Measurements from ENCODE around the gene EPB41.
"Not testable (repeated sequence)": the region's sequence is repeated elsewhere in the genome, so short reads cannot be mapped to it uniquely, and the experiment has no call there.

The EPB41 gene

GRCh38 chr1:28927266-28927647, 12.9 kb downstream of the EPB41 start:
- DNase-seq (ENCODE audit: low read depth in 2 of 2) = no peak

DNA sequence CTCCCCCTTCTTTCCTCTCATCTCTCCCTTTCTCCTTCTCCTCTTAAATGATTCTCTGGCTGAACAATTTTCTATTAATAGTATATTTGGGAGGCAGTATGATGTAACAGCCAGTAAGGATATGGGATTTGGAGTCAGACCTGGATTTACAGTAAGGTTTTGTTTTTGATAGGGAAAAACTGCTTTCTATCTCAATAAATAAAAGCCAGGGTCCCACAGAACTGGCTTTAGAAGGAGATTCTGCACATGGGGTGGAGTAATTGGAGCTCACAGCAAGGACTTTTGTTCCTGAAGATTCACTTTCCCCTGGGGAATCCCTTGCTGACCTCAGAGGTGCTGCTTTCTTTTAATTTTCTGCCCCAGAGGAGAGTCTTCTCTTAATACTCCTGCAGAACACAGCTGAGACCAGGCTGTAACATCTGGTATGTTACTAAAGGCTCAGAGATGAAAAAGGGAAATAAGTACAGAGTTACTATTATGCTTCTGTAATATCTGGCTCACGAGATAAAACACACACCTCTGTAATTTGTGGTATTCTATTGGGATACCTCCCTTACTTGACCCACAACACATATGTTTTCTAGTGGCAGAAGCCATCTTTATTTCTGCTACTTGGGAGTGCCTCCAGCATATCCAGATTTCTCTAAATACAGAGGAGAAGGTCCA, 13.4 kb downstream of the EPB41 start:
- DNase-seq (ENCODE audit: low read depth in 2 of 2) = no peak

GRCh38 chr1:28928314-28928941, 14.1 kb downstream of the EPB41 start:
- no peak for DNase-seq (ENCODE audit: low read depth in 2 of 2)

GRCh38 chr1:28933277-28933676, 18.9 kb downstream of the EPB41 start:
- no peak for DNase-seq (ENCODE audit: low read depth in 2 of 2)

- DNase-seq (ENCODE audit: low read depth in 2 of 2) = no peak
These were observed 19.5 kb downstream of the EPB41 start for GRCh38 chr1:28933918-28934317.

GRCh38 chr1:28934676-28935075, 20.3 kb downstream of the EPB41 start:
- no peak for DNase-seq (ENCODE audit: low read depth in 2 of 2)

DNA sequence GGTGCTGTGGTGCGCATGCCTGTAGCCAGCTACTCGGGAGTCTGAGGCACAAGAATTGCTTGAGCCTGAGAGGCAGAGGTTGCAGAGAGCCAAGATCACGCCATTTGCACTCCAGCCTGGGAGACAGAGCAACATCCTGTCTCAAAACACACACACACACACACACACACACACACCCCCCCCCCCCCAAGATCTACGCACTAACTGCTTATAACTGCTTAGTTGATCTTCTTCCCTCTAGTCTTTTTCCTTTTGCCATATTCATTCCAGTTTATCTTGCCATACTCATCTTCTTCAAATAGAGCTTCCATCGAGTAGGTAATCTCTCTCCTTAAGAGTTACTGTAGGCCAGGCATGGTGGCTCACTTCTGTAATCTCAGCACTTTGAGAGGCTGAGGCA, 20.9 kb downstream of the EPB41 start:
- DNase-seq (ENCODE audit: low read depth in 2 of 2) = no peak

- DNase-seq (ENCODE audit: low read depth in 2 of 2) = no peak
These were observed 21.7 kb downstream of the EPB41 start for GRCh38 chr1:28936094-28936493.

- DNase-seq (ENCODE audit: low read depth in 2 of 2) = no peak
These were observed 22.2 kb downstream of the EPB41 start for GRCh38 chr1:28936528-28936927.

DNA sequence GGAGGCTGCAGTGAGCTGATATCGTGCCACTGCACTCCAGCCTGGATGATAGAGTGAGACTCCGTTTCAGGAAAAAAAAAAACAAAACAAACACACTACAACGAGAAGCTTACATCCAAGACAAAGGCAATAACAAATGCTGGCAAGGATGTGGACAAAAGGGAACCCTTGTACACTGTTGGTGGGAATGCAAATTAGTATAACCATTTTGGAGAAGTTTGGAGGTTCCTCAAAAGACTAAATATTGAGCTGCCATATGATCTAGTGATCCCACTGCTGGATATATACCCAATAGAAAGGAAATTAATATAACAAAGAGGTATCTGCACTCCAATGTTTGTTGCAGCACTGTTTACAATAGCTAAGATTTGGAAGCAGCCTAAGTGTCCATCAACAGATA, 29.2 kb downstream of the EPB41 start:
- DNase-seq (ENCODE audit: low read depth in 2 of 2) = not testable (repeated sequence)

GRCh38 chr1:28950006-28950405, 35.6 kb downstream of the EPB41 start:
- DNase-seq (ENCODE audit: low read depth in 2 of 2) = no peak

DNA sequence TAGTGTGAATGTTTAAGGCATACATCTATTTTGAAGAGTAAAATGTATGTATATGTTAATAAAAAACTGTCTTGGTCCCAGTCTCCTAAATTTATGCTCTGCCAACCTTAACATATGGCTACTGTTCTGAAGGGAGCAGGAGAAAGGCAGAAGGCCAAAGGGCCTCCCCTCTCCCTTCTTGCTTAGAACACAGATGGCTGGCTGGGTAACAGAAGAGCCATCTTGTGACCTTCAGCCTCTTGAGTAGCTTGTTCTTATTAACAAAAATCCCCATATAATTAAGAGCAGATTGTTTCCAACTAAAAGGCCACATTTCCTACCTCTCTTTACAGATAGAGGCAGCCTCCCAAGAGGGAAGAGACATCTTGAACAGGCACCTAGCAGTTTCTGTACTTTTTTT, 36.1 kb downstream of the EPB41 start:
- no peak for DNase-seq (ENCODE audit: low read depth in 2 of 2)

DNA sequence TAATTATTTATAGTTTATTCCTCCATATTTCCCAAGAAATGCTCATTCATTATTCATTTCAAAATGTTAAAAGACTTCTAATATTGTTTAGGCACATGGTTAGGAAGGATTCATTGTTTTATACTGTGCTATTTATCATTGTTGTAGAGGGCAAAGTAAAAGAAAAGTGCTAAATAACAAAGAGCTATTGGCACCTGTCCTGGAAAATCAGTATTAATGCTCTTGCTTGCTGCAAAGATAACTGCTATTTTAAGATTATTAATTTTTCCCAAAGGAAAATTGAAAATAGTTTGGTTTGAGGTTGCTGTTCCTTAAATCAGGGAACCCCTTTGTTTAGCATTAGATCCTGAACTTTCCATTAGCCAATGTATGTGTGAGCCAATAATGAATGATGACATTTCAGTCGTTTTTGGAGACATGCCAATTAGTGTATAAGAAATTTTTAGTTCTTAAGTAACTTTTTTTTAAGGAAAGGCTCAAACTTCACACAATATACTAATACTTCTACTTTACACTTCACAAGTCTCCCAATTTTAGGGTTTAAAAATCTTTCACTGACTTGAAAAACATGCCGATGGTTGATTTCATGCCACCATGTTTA, 39.9 kb downstream of the EPB41 start:
- no peak for DNase-seq (ENCODE audit: low read depth in 2 of 2)

DNA sequence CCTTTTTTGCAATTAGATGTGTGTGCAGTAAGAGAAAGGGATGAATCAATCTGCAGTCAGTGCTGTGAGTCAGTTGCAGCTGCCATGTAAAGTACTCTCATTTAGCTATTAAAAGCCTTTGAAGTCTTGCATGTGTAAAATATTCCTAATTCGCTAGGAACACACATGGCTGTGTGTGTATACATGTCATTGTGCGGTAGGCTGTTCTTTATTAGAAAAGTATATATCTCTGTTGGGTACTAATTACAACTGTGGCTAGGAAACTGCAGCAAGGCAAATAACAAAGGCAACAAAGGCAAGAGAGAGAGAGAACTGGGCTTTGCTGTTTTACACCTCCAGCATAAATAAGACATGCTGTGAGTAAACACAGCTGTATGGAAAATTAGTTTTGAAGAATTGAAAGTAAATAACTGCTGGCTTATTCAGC, 41.7 kb downstream of the EPB41 start:
- DNase-seq (ENCODE audit: low read depth in 2 of 2) = no peak

- DNase-seq (ENCODE audit: low read depth in 2 of 2) = not testable (repeated sequence)
These were observed 47.9 kb downstream of the EPB41 start for GRCh38 chr1:28962114-28962831.

DNA sequence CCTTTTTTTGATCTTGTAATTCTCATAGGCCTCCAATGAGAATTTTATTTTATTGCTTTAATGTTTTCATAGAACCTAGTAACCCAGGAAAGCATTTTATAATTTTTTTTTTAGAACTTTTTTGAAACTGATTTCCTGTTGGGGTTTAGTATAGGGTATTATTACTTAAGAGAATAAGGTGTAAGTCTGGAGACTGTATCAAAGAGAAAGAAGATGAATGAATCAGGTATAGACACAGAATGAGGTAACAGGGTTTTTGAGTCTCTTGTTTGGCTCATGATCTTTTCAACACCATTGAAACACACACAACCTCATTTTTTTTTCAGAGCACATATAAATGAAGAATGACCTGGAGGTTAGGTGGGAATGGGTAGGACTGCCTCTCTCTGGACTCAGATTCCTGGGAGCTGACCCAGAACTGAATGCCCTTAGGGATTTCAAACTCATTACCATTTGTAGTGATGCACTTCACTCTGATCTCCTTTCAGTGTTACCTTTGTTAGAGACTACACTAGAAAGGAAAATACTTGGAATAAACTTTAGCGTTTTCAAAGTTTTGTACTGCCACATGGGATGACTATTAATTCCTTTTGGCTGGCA, 51.0 kb downstream of the EPB41 start:
- no peak for DNase-seq (ENCODE audit: low read depth in 2 of 2)

DNA sequence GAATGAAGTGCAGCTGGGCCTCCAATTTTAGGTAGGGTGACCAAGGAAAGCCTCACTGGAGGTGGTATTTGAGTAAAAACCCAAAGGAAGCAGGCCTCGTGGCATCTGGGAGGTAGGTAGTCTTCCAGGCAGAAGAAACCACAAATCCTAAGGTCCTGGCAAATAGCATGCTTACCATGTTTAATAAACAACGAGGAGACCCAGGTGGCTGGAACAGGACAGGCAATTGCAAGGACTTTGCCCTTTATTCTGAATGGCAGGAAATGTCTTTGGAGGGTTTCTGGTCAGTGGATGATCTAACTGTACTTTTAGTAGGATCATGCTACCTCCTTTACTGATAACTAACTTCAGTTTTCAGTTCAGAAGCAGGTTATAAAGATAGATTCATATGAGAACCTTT, 52.2 kb downstream of the EPB41 start:
- DNase-seq (ENCODE audit: low read depth in 2 of 2) = no peak

DNA sequence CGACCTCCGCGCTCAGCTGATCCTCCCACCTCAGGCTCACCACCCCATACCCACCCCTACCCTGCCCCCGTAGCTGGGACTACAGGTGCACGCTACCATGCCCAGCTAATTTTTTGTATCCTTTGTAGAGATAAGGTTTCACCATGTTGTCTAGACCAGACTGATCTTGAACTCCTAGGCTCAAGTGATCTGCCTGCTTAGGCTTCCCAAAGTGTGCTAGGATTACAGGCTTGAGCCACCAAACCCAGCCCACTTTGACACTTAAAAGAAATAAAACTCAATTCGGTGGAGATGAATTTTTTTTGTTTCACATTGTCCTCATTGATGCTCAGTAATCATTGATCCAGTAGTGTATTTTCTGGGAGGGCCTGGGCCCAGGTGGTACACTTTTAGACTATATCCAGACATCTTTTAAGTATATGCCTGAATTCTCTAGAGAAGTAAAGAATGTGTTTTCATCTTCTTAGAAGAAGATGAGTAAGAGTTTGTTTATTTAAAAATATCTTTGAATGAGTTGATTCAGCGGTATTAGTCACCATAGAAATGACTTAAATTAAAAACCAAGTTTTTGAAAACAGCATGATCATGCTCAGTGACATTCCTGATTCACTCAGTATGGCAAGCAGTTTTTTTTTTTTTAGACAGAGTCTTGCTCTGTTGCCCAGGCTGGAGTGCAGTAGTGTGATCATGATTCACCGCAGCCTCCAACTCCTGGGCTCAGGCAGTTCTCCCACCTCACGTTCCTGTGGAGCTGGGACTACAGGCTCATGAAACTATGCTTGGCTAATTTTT, 57.8 kb downstream of the EPB41 start:
- no peak for DNase-seq (ENCODE audit: low read depth in 2 of 2)

DNA sequence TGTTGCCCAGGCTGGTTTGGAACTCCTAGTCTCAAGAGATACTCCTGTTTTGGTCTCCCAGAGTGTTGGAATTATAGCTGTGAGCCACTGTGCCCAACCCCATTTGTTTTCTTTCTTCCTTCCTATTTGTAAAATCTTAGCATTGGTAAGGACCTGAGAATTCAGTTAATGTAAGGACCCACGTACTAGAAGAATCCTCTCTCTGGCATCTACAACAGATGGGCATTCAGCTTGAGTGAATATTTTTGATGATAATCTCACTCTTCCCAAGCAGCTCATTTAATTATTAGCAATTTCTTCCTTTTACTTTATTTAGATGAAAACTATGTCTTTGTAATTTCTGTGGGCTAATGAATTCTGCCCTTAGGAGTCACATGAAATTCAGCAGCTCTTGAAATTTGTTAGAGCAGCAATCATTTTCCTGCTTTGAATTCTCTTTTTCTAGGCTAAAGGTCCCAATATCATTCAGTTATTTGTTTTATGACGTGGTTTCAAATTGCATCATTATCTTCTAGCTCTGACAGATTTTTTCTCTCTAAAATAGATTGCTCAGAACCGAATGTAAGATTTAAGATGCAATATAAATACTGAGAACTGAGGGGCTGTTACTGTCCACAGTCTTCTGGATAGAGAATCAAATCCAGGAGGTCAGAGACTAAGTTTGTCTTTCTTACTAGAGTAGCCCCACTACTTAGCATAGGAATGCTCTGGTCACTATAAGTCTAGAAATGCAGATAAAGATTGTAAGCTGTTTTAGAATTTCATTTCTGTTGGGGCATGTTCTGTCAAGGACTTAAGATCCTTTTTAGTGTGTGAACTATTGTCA, 59.4 kb downstream of the EPB41 start:
- DNase-seq (ENCODE audit: low read depth in 2 of 2) = no peak

DNA sequence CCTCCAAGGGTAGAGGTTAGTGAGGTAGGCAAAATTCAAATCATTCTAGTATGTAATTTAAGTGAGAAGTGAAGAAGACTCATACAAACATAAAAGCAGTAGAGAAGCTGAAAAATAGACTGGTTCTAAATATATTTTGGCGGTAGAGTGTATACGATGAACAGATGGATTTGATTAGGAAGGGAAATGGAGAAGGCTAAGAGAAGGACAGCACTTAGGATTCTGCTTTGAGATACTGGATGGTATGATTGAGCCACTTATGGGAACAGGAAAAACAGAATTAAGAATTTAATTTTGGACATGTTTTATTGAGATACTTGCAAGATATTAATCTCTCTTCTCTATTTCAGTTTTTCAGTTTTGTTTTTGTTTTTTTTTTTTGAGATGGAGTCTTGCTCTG, 60.1 kb downstream of the EPB41 start:
- no peak for DNase-seq (ENCODE audit: low read depth in 2 of 2)

GRCh38 chr1:28976248-28976647, 61.9 kb downstream of the EPB41 start:
- DNase-seq (ENCODE audit: low read depth in 2 of 2) = no peak
